HepG2 (cell line): ENCODE data around the gene TOMM22. TPM values are rescaled to one million over a fixed set of nuclear protein-coding genes. Genes with fewer than 3 reads are reported as not detected.

Source experiments
- AGO2 ChIP-seq: fragments of 200-400 bp; formaldehyde crosslinking; optimal IDR thresholded peaks from 2 replicates; pipeline ENCODE3; 2017; ENCODE audit warnings: mild to moderate bottlenecking, low read depth, low read length, moderate library complexity
- ETV5 ChIP-seq: IDR thresholded peaks from 2 replicates; pipeline ENCODE4 v1.6.1; 2018; ENCODE audit warnings: missing biosample characterization, missing genetic modification reagents, inconsistent platforms, borderline replicate concordance
- FOXJ3 ChIP-seq: sonication (generic); formaldehyde crosslinking; IDR thresholded peaks from 2 replicates; pipeline ENCODE4 v1.4.0; 2020; ENCODE audit warnings: missing genetic modification reagents, mild to moderate bottlenecking, borderline replicate concordance
- HMG20A ChIP-seq: IDR thresholded peaks from 2 replicates; pipeline ENCODE4 v1.6.1; 2016; ENCODE audit warnings: borderline replicate concordance
- HOXA5 ChIP-seq: sonication (generic); formaldehyde crosslinking; IDR thresholded peaks from 2 replicates; pipeline ENCODE4 v1.4.0; 2020; ENCODE audit warnings: missing genetic modification reagents
- KDM3A ChIP-seq: IDR thresholded peaks from 2 replicates; pipeline ENCODE4 v1.6.1; 2018; ENCODE audit warnings: low read depth, missing compliant biosample characterization
- MXD4 ChIP-seq: IDR thresholded peaks from 2 replicates; pipeline ENCODE4 v1.6.1; 2016; ENCODE audit warnings: mild to moderate bottlenecking, missing biosample characterization, missing genetic modification reagents
- NFKB2 ChIP-seq: sonication (generic); formaldehyde crosslinking; IDR thresholded peaks from 2 replicates; pipeline ENCODE4 v1.4.0; 2020; ENCODE audit warnings: missing genetic modification reagents, borderline replicate concordance
- PAX8 ChIP-seq: sonication (generic); formaldehyde crosslinking; IDR thresholded peaks from 2 replicates; pipeline ENCODE4 v1.8.0; 2022; ENCODE audit warnings: mild to moderate bottlenecking, missing genetic modification reagents, borderline replicate concordance
- REXO4 ChIP-seq: sonication (generic); formaldehyde crosslinking; IDR thresholded peaks from 2 replicates; pipeline ENCODE4 v1.8.0; 2022; ENCODE audit warnings: missing genetic modification reagents, mild to moderate bottlenecking, borderline replicate concordance
- SOX6 ChIP-seq, 2 experiments: fragments of 450-650 bp in 1 of 2; sonication (generic) in 1 of 2; formaldehyde crosslinking in 1 of 2; IDR thresholded peaks; 2 replicates each; pipeline versions ENCODE4 v1.4.0 to v1.6.1; 2017 to 2020; ENCODE audit warnings: antibody characterized with exemption in 1 of 2, mild to moderate bottlenecking in 1 of 2, missing genetic modification reagents in 1 of 2
- STAT6 ChIP-seq: sonication (generic); formaldehyde crosslinking; IDR thresholded peaks from 2 replicates; pipeline ENCODE4 v1.4.0; 2020; ENCODE audit warnings: missing genetic modification reagents, mild to moderate bottlenecking, borderline replicate concordance
- TCF7 ChIP-seq: sonication (generic); IDR thresholded peaks from 2 replicates; pipeline ENCODE4 v1.6.1; 2016; ENCODE audit warnings: antibody characterized with exemption, low read depth
- THAP8 ChIP-seq: sonication (generic); formaldehyde crosslinking; IDR thresholded peaks from 2 replicates; pipeline ENCODE4 v1.5.1; 2020; ENCODE audit warnings: missing genetic modification reagents, mild to moderate bottlenecking, borderline replicate concordance
- XRCC5 ChIP-seq: fragments of 200-400 bp; formaldehyde crosslinking; optimal IDR thresholded peaks from 2 replicates; pipeline ENCODE3; 2017; ENCODE audit warnings: mild to moderate bottlenecking, low read length
- ZFP82 ChIP-seq: sonication (generic); formaldehyde crosslinking; IDR thresholded peaks from 2 replicates; pipeline ENCODE4 v1.5.1; 2020; ENCODE audit warnings: mild to moderate bottlenecking, missing genetic modification reagents, borderline replicate concordance
- ZKSCAN1 ChIP-seq: fragments of 150-350 bp; IDR thresholded peaks from 2 replicates; pipeline ENCODE4 v1.6.1; 2014; ENCODE audit warnings: low read length
- ZNF232 ChIP-seq: sonication (generic); formaldehyde crosslinking; IDR thresholded peaks from 2 replicates; pipeline ENCODE4 v1.4.0; 2020; ENCODE audit warnings: missing genetic modification reagents, borderline replicate concordance
- ZNF264 ChIP-seq: sonication (generic); formaldehyde crosslinking; IDR thresholded peaks from 2 replicates; pipeline ENCODE4 v1.4.0; 2020; ENCODE audit warnings: missing genetic modification reagents
- ZNF335 ChIP-seq: sonication (generic); formaldehyde crosslinking; IDR thresholded peaks from 2 replicates; pipeline ENCODE4 v1.4.0; 2020; ENCODE audit warnings: missing genetic modification reagents
- ZNF510 ChIP-seq: sonication (generic); formaldehyde crosslinking; IDR thresholded peaks from 2 replicates; pipeline ENCODE4 v1.4.0; 2020; ENCODE audit warnings: low read depth, mild to moderate bottlenecking, missing genetic modification reagents
- ZNF704 ChIP-seq: sonication (generic); formaldehyde crosslinking; IDR thresholded peaks from 2 replicates; pipeline ENCODE4 v1.8.1; 2023; ENCODE audit warnings: mild to moderate bottlenecking, inconsistent platforms, moderate library complexity, missing genetic modification reagents, borderline replicate concordance
- ZNF710 ChIP-seq: sonication (generic); formaldehyde crosslinking; IDR thresholded peaks from 2 replicates; pipeline ENCODE4 v1.5.0; 2020; ENCODE audit warnings: mild to moderate bottlenecking, missing genetic modification reagents, borderline replicate concordance
- polyA plus RNA-seq, 8 experiments: library from polyadenylated mRNA; depleted of rRNA in 3 of 8; stranded (reverse) in 7 of 8; unstranded in 1 of 8; fragments of >200 nt; fragmentation: Illumina TruSeq in 4 of 8; extraction: Trizol in 4 of 8; gene quantifications; 2 replicates each; pipeline versions ENCODE4 v1.2.1 to v1.2.3, GENCODE V29; 2011 to 2016; ENCODE audit warnings: low read depth in 4 of 8, missing spikeins in 1 of 8, mixed read lengths in 1 of 8; ENCODE audit not compliant: insufficient read depth in 1 of 8
- total RNA-seq, 5 experiments: library from RNA; depleted of rRNA; stranded (reverse); fragments of >200 nt; fragmentation: Illumina TruSeq; extraction: Trizol; gene quantifications; 2 replicates each; pipeline ENCODE4 v1.2.3, GENCODE V29; 2016; ENCODE audit warnings: low read depth in 1 of 5

The TOMM22 gene
- total and polyA plus RNA-seq, 2 of the 13 experiments (the other 11 are each of a cell fraction or from before 2014, with no cell fraction given), result 46.9 to 118 TPM

GRCh38 chr22:38681582-38682335 lies at the start of gene TOMM22 (continued):
- TF ChIP-seq ZNF704 (no peak; the same call in 1 of the 2 replicates), ZNF510 (CRISPR knock-in tag) (0 out of 2 replicates have a peak, but pooled peaks have one; percentile 68), HOXA5 (peak; percentile 95), ZNF232 (CRISPR knock-in tag) (peak; percentile 73; the same call in 1 of the 2 replicates), ZNF710 (CRISPR knock-in tag) (no peak; the same call in 1 of the 2 replicates), PAX8 (CRISPR knock-in tag) (no peak), MXD4 (CRISPR knock-in tag) (peak; percentile 93), NFKB2 (peak; percentile 94), ETV5 (CRISPR knock-in tag) (peak; percentile 92), ZFP82 (CRISPR knock-in tag) (no peak), HMG20A (peak; percentile 11; the same call in 1 of the 2 replicates), THAP8 (CRISPR knock-in tag) (no peak; the same call in 1 of the 2 replicates), STAT6 (CRISPR knock-in tag) (peak; percentile 46; the same call in 1 of the 2 replicates), ZNF264 (CRISPR knock-in tag) (peak; percentile 90), ZNF335 (CRISPR knock-in tag) (peak; percentile 95), REXO4 (no peak), FOXJ3 (CRISPR knock-in tag) (peak; percentile 63), TCF7 (peak; percentile 5; the same call in 1 of the 2 replicates), XRCC5 (peak; percentile 96), AGO2 (peak; percentile 86), ZKSCAN1 (peak; percentile 45), SOX6 (IDR thresholded peaks at IDR 0.05) (no peak), SOX6 (CRISPR knock-in tag; IDR thresholded peaks at IDR 0.05) (peak; percentile 79), KDM3A (CRISPR knock-in tag) (peak; percentile 89)
